HepG2 (cell line): Measurements from ENCODE around the gene KLKB1. TPM values are rescaled to one million over a fixed set of nuclear protein-coding genes. Genes with fewer than 3 reads are reported as not detected.

Experiments
- ATAC-seq: fragments of 200-7000 bp; cut with Tn5 transposase; 3 replicates; pipeline ENCODE4 v1.9.1; 2020; ENCODE audit warnings: mild to moderate bottlenecking, moderate library complexity
- BruUV-seq: library from RNA; stranded (reverse); fragments of 400-500 nt; replicated peaks from 2 replicates; lab custom pipeline; 2021; lab: Mats Ljungman, UMichigan
- CTCF ChIA-PET: fragments of 300-600 bp; formaldehyde crosslinking; extraction: SDS; loops from one replicate; lab custom pipeline; 2021; ENCODE audit warnings: low total read pairs, inconsistent platforms, low intra/inter-chr PET ratio; lab: Yijun Ruan, JAX
- POLR2A ChIA-PET: fragments of 350-600 bp; sonication (Branson Sonifier 250); formaldehyde crosslinking; loops from one replicate; lab custom pipeline; 2020; ENCODE audit warnings: antibody characterized with exemption, inconsistent platforms; lab: Yijun Ruan, JAX
- DNase-seq: peaks from one replicate; pipeline ENCODE4 v3.0.0-alpha.2; 2015; ENCODE audit warnings: low spot score
- FAIRE-seq: peaks from 3 replicates; lab custom pipeline; 2011; peaks lifted over from hg19 to GRCh38; lab: Jason Lieb, UNC
- H2AFZ ChIP-seq: one replicate; pipeline ENCODE4 v1.6.1; 2011; ENCODE audit warnings: low read length, inconsistent platforms
- H3K27ac ChIP-seq: fragments of 300-600 bp; 3 replicates; pipeline ENCODE4 v1.8.0; 2011; ENCODE audit warnings: mixed run types, mild to moderate bottlenecking, mixed read lengths, low read length, inconsistent platforms; ENCODE audit not compliant: insufficient read depth; ENCODE audit errors: extremely low read length
- H3K27me3 ChIP-seq, 2 experiments: fragments of 200-600 bp in 1 of 2; 2 replicates in 1 of 2; 3 replicates in 1 of 2; pipeline versions ENCODE4 v1.6.0 to v1.8.0; 2011; ENCODE audit warnings: low read length in 2 of 2, mild to moderate bottlenecking in 2 of 2, moderate library complexity in 2 of 2, inconsistent platforms in 1 of 2; ENCODE audit not compliant: insufficient read depth in 2 of 2, control insufficient read depth in 1 of 2
- H3K36me3 ChIP-seq, 2 experiments: fragments of 200-600 bp in 1 of 2; replicated peaks in 1 of 2; 2 replicates in 1 of 2; 3 replicates in 1 of 2; pipeline versions ENCODE4 v1.5.1 to v1.8.0; 2011; ENCODE audit warnings: low read length in 2 of 2, inconsistent platforms in 1 of 2; ENCODE audit not compliant: insufficient read depth in 2 of 2, control insufficient read depth in 1 of 2
- H3K4me1 ChIP-seq: 2 replicates; pipeline ENCODE4 v1.5.1; 2012; ENCODE audit warnings: low read length, inconsistent platforms; ENCODE audit not compliant: insufficient read depth
- H3K4me2 ChIP-seq: 2 replicates; pipeline ENCODE4 v1.6.0; 2011; ENCODE audit warnings: low read depth, low read length, inconsistent platforms
- H3K4me3 ChIP-seq, 3 experiments: fragments of 200-600 bp in 1 of 3; sonication (generic), shearing (Covaris generic) in 1 of 3; replicated peaks in 1 of 3; 2 replicates each; pipeline ENCODE4 v1.5.1; 2011 to 2016; ENCODE audit warnings: low read length in 3 of 3, inconsistent platforms in 2 of 3, low read depth in 2 of 3, mild to moderate bottlenecking in 2 of 3, control low read depth in 1 of 3, mixed read lengths in 1 of 3; ENCODE audit not compliant: insufficient read depth in 1 of 3
- H3K79me2 ChIP-seq: one replicate; pipeline ENCODE4 v1.6.1; 2011; ENCODE audit warnings: low read length, inconsistent platforms; ENCODE audit not compliant: insufficient read depth
- H3K9ac ChIP-seq: 2 replicates; pipeline ENCODE4 v1.6.0; 2011; ENCODE audit warnings: mild to moderate bottlenecking, low read depth, low read length, inconsistent platforms; ENCODE audit not compliant: insufficient read depth
- H3K9me3 ChIP-seq: 2 replicates; pipeline ENCODE4 v1.5.1; 2012; ENCODE audit warnings: mild to moderate bottlenecking, low read length
- H4K20me1 ChIP-seq: 2 replicates; pipeline ENCODE4 v1.6.0; 2011; ENCODE audit warnings: inconsistent platforms, mild to moderate bottlenecking, low read length, moderate library complexity; ENCODE audit not compliant: insufficient read depth
- MAFG ChIP-seq: sonication (generic); formaldehyde crosslinking; IDR thresholded peaks from 2 replicates; pipeline ENCODE4 v1.5.1; 2020; ENCODE audit warnings: mild to moderate bottlenecking, missing genetic modification reagents
- ZBTB40 ChIP-seq, 2 experiments: fragments of 450-650 bp in 1 of 2; sonication (generic) in 1 of 2; formaldehyde crosslinking in 1 of 2; IDR thresholded peaks; 2 replicates each; pipeline versions ENCODE4 v1.6.1 to v1.8.0; 2016 to 2022; ENCODE audit warnings: antibody characterized with exemption in 1 of 2, mild to moderate bottlenecking in 1 of 2, missing genetic modification reagents in 1 of 2
- WGBS: methylation state at CpG from one replicate; pipeline ENCODE4 v1.1.6; 2017; ENCODE audit warnings: low lambda C conversion rate; 5-methylcytosine and 5-hydroxymethylcytosine counted together
- in situ Hi-C: cut with HindIII; loops from 2 replicates; pipeline ENCODE4 v1.10.0; 2017; ENCODE audit warnings: low pct_unique_long_range_greater_than_20kb; ENCODE audit not compliant: extremely low pct_ligation_motif_present
- intact Hi-C: fragments of 100-400 bp; cut with micrococcal nuclease; formaldehyde crosslinking; loops from one replicate; pipeline ENCODE4 v1.10.0; 2022; ENCODE audit not compliant: unreplicated experiment
- polyA plus RNA-seq, 8 experiments: library from polyadenylated mRNA; depleted of rRNA in 3 of 8; stranded (reverse) in 7 of 8; unstranded in 1 of 8; fragments of >200 nt; fragmentation: Illumina TruSeq in 4 of 8; extraction: Trizol in 4 of 8; gene quantifications; 2 replicates each; pipeline versions ENCODE4 v1.2.1 to v1.2.3, GENCODE V29; 2011 to 2016; ENCODE audit warnings: low read depth in 4 of 8, missing spikeins in 1 of 8, mixed read lengths in 1 of 8; ENCODE audit not compliant: insufficient read depth in 1 of 8
- total RNA-seq, 5 experiments: library from RNA; depleted of rRNA; stranded (reverse); fragments of >200 nt; fragmentation: Illumina TruSeq; extraction: Trizol; gene quantifications; 2 replicates each; pipeline ENCODE4 v1.2.3, GENCODE V29; 2016; ENCODE audit warnings: low read depth in 1 of 5

KLKB1 gene
- total and polyA plus RNA-seq, 2 of the 13 experiments (the other 11 are each of a cell fraction or from before 2014, with no cell fraction given), result 0.26 to 0.49 TPM

- in situ Hi-C loops (loop anchor here (10.0 kb wide), 1 partner anchor 281 kb away; no protein-coding TSS in a partner anchor), intact Hi-C loops (no loop called here)
- peak; percentile 29; the same call in 1 of the 2 replicates for TF ChIP-seq ZBTB40 (IDR thresholded peaks at IDR 0.05)
- peak; percentile 23; the same call in 1 of the 2 replicates for TF ChIP-seq ZBTB40 (CRISPR knock-in tag; IDR thresholded peaks at IDR 0.05)
- no peak for TF ChIP-seq MAFG
- H3K9ac ChIP-seq, result no peak overlapping the region
- DNase-seq (no peak), FAIRE-seq (no peak), ATAC-seq (no peak)
- BruUV-seq, result no TSS peak
- H3K27ac ChIP-seq, result no peak overlapping the region
- 24% methylated on average over 5 of the region's 5 CpGs for WGBS
- H3K4me1 ChIP-seq, result no peaks in the 10 kb centered on the region
- no peak overlapping the region for H3K4me3 ChIP-seq
- no peak overlapping the region for H2AFZ ChIP-seq
- no peaks in the 10 kb centered on the region for H3K9me3 ChIP-seq
- H3K79me2 ChIP-seq, result no peaks in the 10 kb centered on the region
- no peaks in the 10 kb centered on the region for H4K20me1 ChIP-seq
- no peaks in the 10 kb centered on the region for H3K36me3 ChIP-seq
- H3K27me3 ChIP-seq, result peaks cover 0 to 31% of the 10 kb centered on the region in 2 experiments; a peak in 2 of 5 replicates
- ChIA-PET CTCF (no interaction called here), POLR2A (no interaction called here)
- no peak overlapping the region for H3K4me2 ChIP-seq
These were observed 76.9 kb downstream of the KLKB1 start for GRCh38 chr4:186304216-186304615.
